SK-N-SH treated with all-trans-retinoic acid at 6 μM for 48 hours (cell line): ENCODE measurements around the gene ATP9A.
A peak's percentile ranks its signal among the peaks of the same experiment; 100 is the strongest.

ENCODE experiments used
- ATAC-seq: fragments of 200-7000 bp; cut with Tn5 transposase; 3 replicates; pipeline ENCODE4 v1.9.1; 2020; ENCODE audit warnings: mild to moderate bottlenecking, moderate library complexity
- ARNTL ChIP-seq: fragments of 450-650 bp; formaldehyde crosslinking; IDR thresholded peaks from 2 replicates; pipeline ENCODE4 v1.5.0; 2020; ENCODE audit warnings: low read depth, mild to moderate bottlenecking, moderate library complexity, borderline replicate concordance
- BACH2 ChIP-seq: fragments of 250-450 bp; sonication (Bioruptor Pico); IDR thresholded peaks from 2 replicates; pipeline ENCODE4 v1.9.0; 2021; ENCODE audit warnings: mild to moderate bottlenecking, borderline replicate concordance
- CREB5 ChIP-seq: fragments of 250-450 bp; sonication (Bioruptor Pico); IDR thresholded peaks from 2 replicates; pipeline ENCODE4 v1.5.1; 2020; ENCODE audit warnings: low read depth, mild to moderate bottlenecking, moderate library complexity
- CSDC2 ChIP-seq: fragments of 250-450 bp; sonication (Bioruptor Pico); IDR thresholded peaks from 2 replicates; pipeline ENCODE4 v1.5.0; 2020; ENCODE audit warnings: mild to moderate bottlenecking, moderate library complexity
- CSRNP3 ChIP-seq: fragments of 250-450 bp; sonication (Bioruptor Pico); IDR thresholded peaks from 2 replicates; pipeline ENCODE4 v1.5.1; 2021; ENCODE audit warnings: mild to moderate bottlenecking, moderate library complexity
- ESRRG ChIP-seq: fragments of 250-450 bp; sonication (Bioruptor Pico); IDR thresholded peaks from 2 replicates; pipeline ENCODE4 v1.6.1; 2021; ENCODE audit warnings: mild to moderate bottlenecking
- GLIS3 ChIP-seq: fragments of 250-450 bp; sonication (Bioruptor Pico); IDR thresholded peaks from 2 replicates; pipeline ENCODE4 v1.5.0; 2020; ENCODE audit warnings: mild to moderate bottlenecking, moderate library complexity
- OSR1 ChIP-seq: fragments of 250-450 bp; sonication (Bioruptor Pico); IDR thresholded peaks from 2 replicates; pipeline ENCODE4 v1.8.0; 2022; ENCODE audit warnings: moderate library complexity, mild to moderate bottlenecking, inconsistent platforms
- PATZ1 ChIP-seq: fragments of 250-450 bp; sonication (Bioruptor Pico); IDR thresholded peaks from 2 replicates; pipeline ENCODE4 v1.8.0; 2020; ENCODE audit warnings: mild to moderate bottlenecking, moderate library complexity, borderline replicate concordance
- POU6F1 ChIP-seq: fragments of 250-450 bp; sonication (Bioruptor Pico); IDR thresholded peaks from 2 replicates; pipeline ENCODE4 v1.8.0; 2021; ENCODE audit warnings: low read depth, mild to moderate bottlenecking, moderate library complexity, borderline replicate concordance
- RARB ChIP-seq: fragments of 250-450 bp; sonication (Bioruptor Pico); IDR thresholded peaks from 2 replicates; pipeline ENCODE4 v1.8.0; 2021; ENCODE audit warnings: mild to moderate bottlenecking, moderate library complexity
- SNAI2 ChIP-seq: fragments of 250-450 bp; sonication (Bioruptor Pico); IDR thresholded peaks from 2 replicates; pipeline ENCODE4 v1.5.0; 2020; ENCODE audit warnings: mild to moderate bottlenecking, moderate library complexity
- TCF4 ChIP-seq: fragments of 250-450 bp; sonication (Bioruptor Pico); IDR thresholded peaks from 2 replicates; pipeline ENCODE4 v1.8.0; 2021; ENCODE audit warnings: mild to moderate bottlenecking, moderate library complexity, borderline replicate concordance
- TOX ChIP-seq: fragments of 250-450 bp; sonication (Bioruptor Pico); IDR thresholded peaks from 2 replicates; pipeline ENCODE4 v1.8.0; 2021; ENCODE audit warnings: mild to moderate bottlenecking, moderate library complexity, borderline replicate concordance
- TSHZ2 ChIP-seq: fragments of 250-450 bp; sonication (Bioruptor Pico); IDR thresholded peaks from 2 replicates; pipeline ENCODE4 v1.5.0; 2020; ENCODE audit warnings: mild to moderate bottlenecking, moderate library complexity
- ZC3H10 ChIP-seq: fragments of 250-450 bp; sonication (Bioruptor Pico); IDR thresholded peaks from 2 replicates; pipeline ENCODE4 v1.5.1; 2021; ENCODE audit warnings: mild to moderate bottlenecking, moderate library complexity
- ZFP3 ChIP-seq: fragments of 250-450 bp; sonication (Bioruptor Pico); IDR thresholded peaks from 2 replicates; pipeline ENCODE4 v1.5.0; 2020; ENCODE audit warnings: mild to moderate bottlenecking, moderate library complexity
- ZFP30 ChIP-seq: fragments of 450-650 bp; formaldehyde crosslinking; IDR thresholded peaks from 2 replicates; pipeline ENCODE4 v1.5.0; 2022; ENCODE audit warnings: mild to moderate bottlenecking, moderate library complexity
- ZNF565 ChIP-seq: fragments of 450-650 bp; formaldehyde crosslinking; conservative IDR thresholded peaks from 2 replicates; pipeline ENCODE4 v1.5.0; 2020; ENCODE audit warnings: low read depth, mild to moderate bottlenecking, moderate library complexity
- ZNF8 ChIP-seq: fragments of 450-650 bp; formaldehyde crosslinking; IDR thresholded peaks from 2 replicates; pipeline ENCODE4 v1.5.0; 2020; ENCODE audit warnings: mild to moderate bottlenecking, moderate library complexity

ATP9A gene

GRCh38 chr20:51587145-51587544, 181.0 kb downstream of the ATP9A start:
- TF ChIP-seq TCF4 (CRISPR knock-in tag) = no peak
- no peak for TF ChIP-seq ESRRG
- no peak for TF ChIP-seq GLIS3
- no peak for TF ChIP-seq POU6F1 (CRISPR knock-in tag)
- TF ChIP-seq ZNF8 (CRISPR knock-in tag) = no peak
- no peak for TF ChIP-seq TOX (CRISPR knock-in tag)
- TF ChIP-seq PATZ1 = no peak
- no peak for TF ChIP-seq TSHZ2 (CRISPR knock-in tag)
- TF ChIP-seq ZFP3 (CRISPR knock-in tag) = no peak
- no peak for TF ChIP-seq BACH2 (CRISPR knock-in tag)
- no peak for TF ChIP-seq CSDC2
- no peak for TF ChIP-seq CREB5 (CRISPR knock-in tag)
- no peak for ATAC-seq

- peak; percentile 94 for ATAC-seq
- TF ChIP-seq TOX (CRISPR knock-in tag) (no peak), ZFP3 (CRISPR knock-in tag) (peak; percentile 81; the same call in 1 of the 2 replicates), CREB5 (CRISPR knock-in tag) (peak; percentile 72; the same call in 1 of the 2 replicates), ZNF565 (no peak), TCF4 (CRISPR knock-in tag) (no peak), POU6F1 (CRISPR knock-in tag) (0 out of 2 replicates have a peak, but pooled peaks have one; percentile 60), ZNF8 (CRISPR knock-in tag) (peak; percentile 33; the same call in 1 of the 2 replicates), SNAI2 (CRISPR knock-in tag) (peak; percentile 51; the same call in 1 of the 2 replicates), CSDC2 (0 out of 2 replicates have a peak, but pooled peaks have one; percentile 78), BACH2 (CRISPR knock-in tag) (no peak), ESRRG (no peak), OSR1 (CRISPR knock-in tag) (0 out of 2 replicates have a peak, but pooled peaks have one; percentile 49), GLIS3 (no peak), RARB (CRISPR knock-in tag) (no peak), ARNTL (CRISPR knock-in tag) (no peak), CSRNP3 (CRISPR knock-in tag) (no peak), TSHZ2 (CRISPR knock-in tag) (no peak), ZFP30 (CRISPR knock-in tag) (no peak), PATZ1 (no peak; the same call in 1 of the 2 replicates), ZC3H10 (CRISPR knock-in tag) (peak; percentile 59; the same call in 1 of the 2 replicates)
Measured at GRCh38 chr20:51586005-51586440, 182.2 kb downstream of the ATP9A start.
